OCI-LY7 (cell line): ENCODE results near the gene METRN. TPM values are rescaled to one million over a fixed set of nuclear protein-coding genes. Genes with fewer than 3 reads are reported as not detected.

Experiments used
- BruUV-seq: library from RNA; stranded (reverse); fragments of 400-500 nt; replicated peaks from 2 replicates; lab custom pipeline; 2021; lab: Mats Ljungman, UMichigan
- CTCF ChIA-PET: fragments of 300-600 bp; sonication (Branson Sonifier 250); formaldehyde crosslinking; loops from one replicate; lab custom pipeline; 2022; ENCODE audit warnings: antibody characterized with exemption; ENCODE audit not compliant: unreplicated experiment; lab: Charles Lee
- POLR2A ChIA-PET: fragments of 300-600 bp; sonication (Branson Sonifier 250); formaldehyde crosslinking; loops from one replicate; lab custom pipeline; 2022; ENCODE audit warnings: antibody characterized with exemption; lab: Charles Lee
- DNase-seq: peaks from one replicate; pipeline ENCODE4 v3.0.0-alpha.2; 2015; ENCODE audit warnings: low spot score
- H2AFZ ChIP-seq: fragments of 200-600 bp; sonication (generic), shearing (Covaris generic); 2 replicates; pipeline ENCODE4 v1.6.1; 2014; ENCODE audit warnings: mild to moderate bottlenecking, antibody characterized with exemption, low read length, moderate library complexity
- H3K27ac ChIP-seq: fragments of 200-600 bp; sonication (generic); 2 replicates; pipeline ENCODE4 v1.5.1; 2014; ENCODE audit warnings: mixed run types, low read depth, mild to moderate bottlenecking, moderate library complexity, low read length, inconsistent platforms; ENCODE audit not compliant: poor library complexity, severe bottlenecking
- H3K36me3 ChIP-seq: fragments of 200-600 bp; sonication (generic); 2 replicates; pipeline ENCODE4 v1.6.1; 2014; ENCODE audit warnings: mild to moderate bottlenecking, antibody characterized with exemption, low read length, moderate library complexity, mixed read lengths; ENCODE audit not compliant: insufficient read depth
- H3K4me1 ChIP-seq: fragments of 200-600 bp; sonication (generic); 2 replicates; pipeline ENCODE4 v1.5.1; 2014; ENCODE audit warnings: mild to moderate bottlenecking, low read length; ENCODE audit not compliant: insufficient read depth, poor library complexity, severe bottlenecking
- H3K4me2 ChIP-seq: fragments of 200-600 bp; sonication (generic); 2 replicates; pipeline ENCODE4 v1.6.1; 2014; ENCODE audit warnings: mild to moderate bottlenecking, low read length
- H3K4me3 ChIP-seq: fragments of 200-600 bp; sonication (generic); 2 replicates; pipeline ENCODE4 v1.5.1; 2014; ENCODE audit warnings: mild to moderate bottlenecking, low read depth, low read length; ENCODE audit not compliant: poor library complexity, severe bottlenecking
- H3K79me2 ChIP-seq: fragments of 200-600 bp; sonication (generic); 2 replicates; pipeline ENCODE4 v1.6.1; 2016; ENCODE audit warnings: low read depth, mild to moderate bottlenecking, low read length, moderate library complexity, mixed read lengths; ENCODE audit not compliant: insufficient read depth
- H3K9me2 ChIP-seq: fragments of 200-600 bp; sonication (generic); 2 replicates; pipeline ENCODE4 v1.6.1; 2016; ENCODE audit warnings: mild to moderate bottlenecking, low read length, mixed read lengths; ENCODE audit not compliant: insufficient read depth
- H3K9me3 ChIP-seq: fragments of 200-600 bp; sonication (generic); 2 replicates; pipeline ENCODE4 v1.6.1; 2014; ENCODE audit warnings: mild to moderate bottlenecking, mixed run types, low read length, mixed read lengths
- H4K20me1 ChIP-seq: fragments of 200-600 bp; sonication (generic); 2 replicates; pipeline ENCODE4 v1.6.1; 2014; ENCODE audit warnings: mild to moderate bottlenecking, antibody characterized with exemption, low read length, moderate library complexity, mixed read lengths; ENCODE audit not compliant: insufficient read depth
- EZH2phosphoT487 ChIP-seq: fragments of 200-600 bp; sonication (generic); IDR thresholded peaks from 2 replicates; pipeline ENCODE4 v1.6.1; 2018; ENCODE audit warnings: low read depth, borderline replicate concordance, mild to moderate bottlenecking, mixed run types, antibody characterized with exemption, low read length, moderate library complexity, mixed read lengths
- intact Hi-C: fragments of 100-400 bp; cut with micrococcal nuclease; formaldehyde crosslinking; loops from one replicate; pipeline ENCODE4 v1.10.0; 2022; ENCODE audit not compliant: unreplicated experiment
- total RNA-seq, 2 experiments: library from RNA; depleted of rRNA in 1 of 2; stranded (reverse); fragments of >200 nt in 1 of 2; shearing (Covaris generic) in 1 of 2; gene quantifications; 2 replicates each; pipeline ENCODE4 v1.2.3, GENCODE V29; 2014 to 2022
- TF ChIP-seq, protein P1 (sequence below): fragments of 200-600 bp; sonication (generic); conservative IDR thresholded peaks from 2 replicates; pipeline ENCODE4 v1.5.1; 2014; ENCODE audit warnings: mild to moderate bottlenecking, antibody characterized with exemption, low read length, moderate library complexity, mixed read lengths

The METRN gene
- total RNA-seq, 2 experiments from 2014 or later, result 14.4 to 15.9 TPM

- Histone ChIP-seq H3K9me2 (no peaks in the 10 kb centered on the region), H3K4me3 (no peak overlapping the region), H3K9me3 (no peaks in the 10 kb centered on the region), H3K79me2 (no peaks in the 10 kb centered on the region), H2AFZ (no peak overlapping the region), H3K36me3 (no peaks in the 10 kb centered on the region), H4K20me1 (no peaks in the 10 kb centered on the region), H3K4me2 (no peak overlapping the region), H3K4me1 (peaks cover 12% of the 10 kb centered on the region), H3K27ac (no peak overlapping the region)
- POLR2A ChIA-PET, result no interaction called here
- TF ChIP-seq EZH2phosphoT487, result no peak
- TF ChIP-seq, protein P1, sequence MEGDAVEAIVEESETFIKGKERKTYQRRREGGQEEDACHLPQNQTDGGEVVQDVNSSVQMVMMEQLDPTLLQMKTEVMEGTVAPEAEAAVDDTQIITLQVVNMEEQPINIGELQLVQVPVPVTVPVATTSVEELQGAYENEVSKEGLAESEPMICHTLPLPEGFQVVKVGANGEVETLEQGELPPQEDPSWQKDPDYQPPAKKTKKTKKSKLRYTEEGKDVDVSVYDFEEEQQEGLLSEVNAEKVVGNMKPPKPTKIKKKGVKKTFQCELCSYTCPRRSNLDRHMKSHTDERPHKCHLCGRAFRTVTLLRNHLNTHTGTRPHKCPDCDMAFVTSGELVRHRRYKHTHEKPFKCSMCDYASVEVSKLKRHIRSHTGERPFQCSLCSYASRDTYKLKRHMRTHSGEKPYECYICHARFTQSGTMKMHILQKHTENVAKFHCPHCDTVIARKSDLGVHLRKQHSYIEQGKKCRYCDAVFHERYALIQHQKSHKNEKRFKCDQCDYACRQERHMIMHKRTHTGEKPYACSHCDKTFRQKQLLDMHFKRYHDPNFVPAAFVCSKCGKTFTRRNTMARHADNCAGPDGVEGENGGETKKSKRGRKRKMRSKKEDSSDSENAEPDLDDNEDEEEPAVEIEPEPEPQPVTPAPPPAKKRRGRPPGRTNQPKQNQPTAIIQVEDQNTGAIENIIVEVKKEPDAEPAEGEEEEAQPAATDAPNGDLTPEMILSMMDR, result no peak
- no TSS peak for BruUV-seq
- CTCF ChIA-PET, result no interaction called here
- no peak for DNase-seq
- intact Hi-C loops, result loop anchor here (1.0 kb wide), 1 partner anchor 74 kb away; no protein-coding TSS in a partner anchor
Measured at GRCh38 chr16:711084-711483, 3.8 kb upstream of the METRN start.

DNA sequence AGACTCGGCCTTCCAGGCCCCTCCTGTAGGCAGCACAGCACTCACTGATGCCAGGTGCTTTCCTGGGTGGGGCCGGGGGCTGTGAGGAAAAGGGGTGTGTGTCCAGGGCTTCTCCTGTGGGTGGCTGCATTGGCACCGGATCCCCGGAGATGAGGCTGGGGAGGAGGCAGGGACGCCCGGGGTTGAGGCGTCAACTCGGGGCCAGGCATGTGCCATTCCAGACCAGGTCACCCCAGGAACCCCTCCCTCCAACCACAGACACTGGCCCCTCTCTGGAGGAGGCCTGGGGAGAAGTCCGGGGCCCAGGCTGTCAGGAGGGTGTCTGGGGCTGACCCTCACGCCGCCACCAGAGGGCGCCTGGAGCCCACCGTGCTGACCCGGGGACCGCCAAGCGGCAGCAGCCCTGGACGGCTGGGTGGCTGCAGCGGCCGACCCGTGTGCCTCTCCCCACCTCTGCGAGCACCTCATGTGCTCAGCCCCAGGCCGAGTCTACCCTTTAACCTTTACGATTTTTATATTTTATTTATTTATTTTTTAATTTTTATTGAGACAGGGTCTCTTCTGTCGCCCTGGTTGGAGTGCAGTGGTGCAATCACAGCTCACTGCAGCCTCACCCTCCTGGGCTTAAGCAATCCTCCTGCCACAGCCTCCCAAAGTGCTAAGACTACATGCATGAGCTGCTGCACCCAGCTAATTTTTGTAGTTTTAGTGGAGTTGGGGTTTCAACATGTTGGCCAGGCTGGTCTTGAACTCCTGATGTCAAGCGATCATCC is 3.2 kb upstream of the METRN start:
- POLR2A ChIA-PET, result interaction anchor here (0.7 to 1.0 kb wide), 2 partner anchors 10 to 28 kb away, joined by 3 to 6 read pairs; no protein-coding TSS in a partner anchor
- no TSS peak for BruUV-seq

More for the DNA sequence above, 3.2 kb upstream of the METRN start:
- no peaks in the 10 kb centered on the region for H3K9me2 ChIP-seq
- peaks cover 17% of the 10 kb centered on the region for H3K4me1 ChIP-seq
- H2AFZ ChIP-seq, result no peak overlapping the region
- intact Hi-C loops, result loop anchor here (1.0 kb wide), 1 partner anchor 74 kb away; no protein-coding TSS in a partner anchor
- no peaks in the 10 kb centered on the region for H4K20me1 ChIP-seq
- no peaks in the 10 kb centered on the region for H3K9me3 ChIP-seq
- H3K4me3 ChIP-seq, result no peak overlapping the region
- H3K79me2 ChIP-seq, result no peaks in the 10 kb centered on the region
- H3K4me2 ChIP-seq, result no peak overlapping the region
- TF ChIP-seq, protein P1, result peak; percentile 84
- TF ChIP-seq EZH2phosphoT487, result no peak
- no peak overlapping the region for H3K27ac ChIP-seq
- CTCF ChIA-PET, result interaction anchor here (0.6 kb wide), 1 partner anchor 19 kb away, joined by 4 read pairs; no protein-coding TSS in a partner anchor
- peak; percentile 82 for DNase-seq
- no peaks in the 10 kb centered on the region for H3K36me3 ChIP-seq
